K562 (cell line): ENCODE data around the gene ZNF326. TPM values are rescaled to one million over a fixed set of nuclear protein-coding genes. Genes with fewer than 3 reads are reported as not detected.

Experiments
- ATAC-seq: fragments of 200-7000 bp; cut with Tn5 transposase; 3 replicates; pipeline ENCODE4 v1.9.1; 2020; ENCODE audit warnings: moderate library complexity
- BruUV-seq: library from RNA; stranded (reverse); fragments of 400-500 nt; replicated peaks from 2 replicates; lab custom pipeline; 2021; lab: Mats Ljungman, UMichigan
- CTCF ChIA-PET: fragments of 300-600 bp; formaldehyde crosslinking; extraction: SDS; loops from one replicate; lab custom pipeline; 2021; ENCODE audit warnings: low intra/inter-chr PET ratio; lab: Yijun Ruan, JAX
- POLR2A ChIA-PET: fragments of 300-600, 350-650 bp; sonication (Branson Sonifier 250); formaldehyde crosslinking; extraction: SDS; loops from one replicate; lab custom pipeline; 2021; ENCODE audit warnings: antibody characterized with exemption, inconsistent platforms; lab: Yijun Ruan, JAX
- DNase-seq, 4 experiments: peaks; one replicate each; pipeline versions ENCODE4 v3.0.0 to v3.0.0-alpha.2; 2011 to 2018; ENCODE audit warnings: low spot score in 3 of 4, mixed read lengths in 3 of 4; ENCODE audit errors: extremely low read depth in 1 of 4
- FAIRE-seq: peaks from 2 replicates; lab custom pipeline; 2011; peaks lifted over from hg19 to GRCh38; lab: Jason Lieb, UNC
- H2AFZ ChIP-seq: 2 replicates; pipeline ENCODE4 v1.6.0; 2011; ENCODE audit warnings: low read depth, low read length, control low read depth, inconsistent platforms
- H3K27ac ChIP-seq: fragments of 200-600 bp; 3 replicates; pipeline ENCODE4 v1.8.0; 2011; ENCODE audit warnings: low read depth, mild to moderate bottlenecking, control low read depth, inconsistent platforms, low read length, moderate library complexity, mixed read lengths; ENCODE audit errors: extremely low read depth
- H3K27me3 ChIP-seq, 2 experiments: fragments of 300-600 bp in 1 of 2; 2 replicates in 1 of 2; 3 replicates in 1 of 2; pipeline versions ENCODE4 v1.6.0 to v1.8.0; 2011; ENCODE audit warnings: inconsistent platforms in 2 of 2, low read length in 2 of 2, mild to moderate bottlenecking in 1 of 2, mixed read lengths in 1 of 2, moderate library complexity in 1 of 2; ENCODE audit not compliant: control insufficient read depth in 2 of 2, insufficient read depth in 2 of 2
- H3K36me3 ChIP-seq: fragments of 300-600 bp; 3 replicates; pipeline ENCODE4 v1.8.0; 2011; ENCODE audit warnings: mild to moderate bottlenecking, low read length, inconsistent platforms; ENCODE audit not compliant: control insufficient read depth, insufficient read depth
- H3K4me1 ChIP-seq, 2 experiments: fragments of 200-600 bp in 1 of 2; replicated peaks in 1 of 2; 2 replicates in 1 of 2; 3 replicates in 1 of 2; pipeline versions ENCODE4 v1.5.1 to v1.8.0; 2011; ENCODE audit warnings: inconsistent platforms in 2 of 2, low read length in 2 of 2, mild to moderate bottlenecking in 1 of 2, mixed read lengths in 1 of 2, moderate library complexity in 1 of 2; ENCODE audit not compliant: control insufficient read depth in 2 of 2, insufficient read depth in 2 of 2
- H3K4me2 ChIP-seq: 2 replicates; pipeline ENCODE4 v1.6.1; 2011; ENCODE audit warnings: low read length, control low read depth, inconsistent platforms, mixed read lengths; ENCODE audit not compliant: insufficient read depth
- H3K4me3 ChIP-seq: fragments of 200-600 bp; sonication (generic), shearing (Covaris generic); 2 replicates; pipeline ENCODE4 v1.5.1; 2016; ENCODE audit warnings: control low read depth, inconsistent platforms
- H3K79me2 ChIP-seq: fragments of 200-600 bp; 3 replicates; pipeline ENCODE4 v1.8.0; 2011; ENCODE audit warnings: low read length, inconsistent platforms; ENCODE audit not compliant: control insufficient read depth, insufficient read depth
- H3K9ac ChIP-seq, 2 experiments: 2 replicates each; pipeline versions ENCODE4 v1.6.0 to v1.6.1; 2011; ENCODE audit warnings: low read depth in 2 of 2, low read length in 2 of 2, control low read depth in 1 of 2, inconsistent platforms in 1 of 2, mild to moderate bottlenecking in 1 of 2, mixed read lengths in 1 of 2; ENCODE audit not compliant: insufficient read depth in 1 of 2
- H3K9me1 ChIP-seq: one replicate; pipeline ENCODE4 v1.6.0; 2011; ENCODE audit warnings: inconsistent platforms, mild to moderate bottlenecking, low read length, moderate library complexity; ENCODE audit not compliant: control insufficient read depth, insufficient read depth
- H3K9me3 ChIP-seq: replicated peaks from 2 replicates; pipeline ENCODE4 v1.5.1; 2011; ENCODE audit warnings: low read depth, low read length, inconsistent platforms; ENCODE audit not compliant: control insufficient read depth, insufficient read depth
- H4K20me1 ChIP-seq: replicated peaks from 2 replicates; pipeline ENCODE4 v1.6.1; 2011; ENCODE audit warnings: low read length, inconsistent platforms, mixed read lengths; ENCODE audit not compliant: control insufficient read depth, insufficient read depth
- C11orf30 ChIP-seq: fragments of 450-650 bp; IDR thresholded peaks from 2 replicates; pipeline ENCODE4 v1.6.1; 2016; ENCODE audit warnings: low read depth, mild to moderate bottlenecking
- CBFB ChIP-seq: sonication (generic); formaldehyde crosslinking; IDR thresholded peaks from 2 replicates; pipeline ENCODE4 v1.4.0; 2020; ENCODE audit warnings: mild to moderate bottlenecking, missing genetic modification reagents
- ETV1 ChIP-seq: fragments of 450-650 bp; conservative IDR thresholded peaks from 2 replicates; pipeline ENCODE4 v1.6.1; 2016; ENCODE audit warnings: missing genetic modification characterization, control low read depth, low read depth, missing compliant biosample characterization
- FOXK2 ChIP-seq, 2 experiments: fragments of 450-650 bp; IDR thresholded peaks in 1 of 2; conservative IDR thresholded peaks in 1 of 2; 2 replicates each; pipeline ENCODE4 v1.6.1; 2016; ENCODE audit warnings: low read depth in 2 of 2, mild to moderate bottlenecking in 1 of 2
- MAFK ChIP-seq: IDR thresholded peaks from 2 replicates; pipeline ENCODE4 v1.6.1; 2011; ENCODE audit warnings: low read length, improper control_type of control experiment
- NFE2 ChIP-seq: IDR thresholded peaks from 2 replicates; pipeline ENCODE4 v1.6.1; 2014; ENCODE audit warnings: antibody characterized with exemption, low read depth
- TAF9B ChIP-seq: fragments of 450-650 bp; IDR thresholded peaks from 2 replicates; pipeline ENCODE4 v1.6.1; 2018; ENCODE audit warnings: mild to moderate bottlenecking; ENCODE audit not compliant: partially characterized antibody
- TCF3 ChIP-seq: sonication (generic); formaldehyde crosslinking; IDR thresholded peaks from 2 replicates; pipeline ENCODE4 v1.4.0; 2020; ENCODE audit warnings: mild to moderate bottlenecking, missing genetic modification reagents
- TEAD1 ChIP-seq, 2 experiments: fragments of 450-650 bp in 1 of 2; sonication (generic) in 1 of 2; formaldehyde crosslinking; IDR thresholded peaks; 2 replicates each; pipeline versions ENCODE4 v1.4.0 to v1.8.0; 2020 to 2022; ENCODE audit warnings: mild to moderate bottlenecking in 2 of 2, missing genetic modification reagents in 1 of 2
- THAP12 ChIP-seq: fragments of 250-450 bp; sonication (Bioruptor Pico); IDR thresholded peaks from 2 replicates; pipeline ENCODE4 v1.9.0; 2021; ENCODE audit warnings: mild to moderate bottlenecking, inconsistent platforms
- ZNF561 ChIP-seq: fragments of 450-650 bp; formaldehyde crosslinking; conservative IDR thresholded peaks from 2 replicates; pipeline ENCODE4 v1.4.0; 2020; ENCODE audit warnings: mild to moderate bottlenecking, moderate library complexity
- ZNF592 ChIP-seq: fragments of 450-650 bp; IDR thresholded peaks from 2 replicates; pipeline ENCODE4 v1.6.1; 2017; ENCODE audit warnings: antibody characterized with exemption, mild to moderate bottlenecking
- WGBS: fragments of 100-300 bp; shearing (Covaris generic); methylation state at CpG from one replicate; pipeline ENCODE4 v1.1.6; 2016; ENCODE audit warnings: low coverage, mixed read lengths; ENCODE audit not compliant: insufficient coverage; ENCODE audit errors: missing lambda C conversion rate; 5-methylcytosine and 5-hydroxymethylcytosine counted together
- in situ Hi-C: fragments of 300-500 bp; cut with MboI; formaldehyde crosslinking; loops from 4 replicates; pipeline ENCODE4 v1.15.0; 2018; ENCODE audit warnings: inconsistent platforms, mixed read lengths
- intact Hi-C: fragments of 100-400 bp; cut with micrococcal nuclease; formaldehyde crosslinking; loops from 2 replicates; pipeline ENCODE4 v1.14.2; 2022
- polyA plus RNA-seq, 8 experiments: library from polyadenylated mRNA; depleted of rRNA in 4 of 8; stranded (reverse) in 5 of 8; unstranded in 3 of 8; fragments of >200 nt; fragmentation: Nextera tagmentation in 2 of 8; fragmentation: Illumina TruSeq in 1 of 8; extraction: Ambion mirVana in 2 of 8; extraction: Trizol in 1 of 8; gene quantifications; 2 replicates each; pipeline versions ENCODE4 v1.2.1 to v1.2.3, GENCODE V29; 2011 to 2014; ENCODE audit warnings: inconsistent platforms in 1 of 8, missing spikeins in 1 of 8
- total RNA-seq, 7 experiments: library from RNA; depleted of rRNA in 6 of 7; stranded (reverse); fragments of >200 nt in 6 of 7; fragmentation: Illumina TruSeq in 2 of 7; extraction: Trizol in 2 of 7; gene quantifications; 2 replicates each; pipeline versions ENCODE4 v1.2.1 to v1.2.3, GENCODE V29; 2011 to 2021; ENCODE audit warnings: low replicate concordance in 1 of 7

The ZNF326 gene
- total and polyA plus RNA-seq, 9 of the 15 experiments (the other 6 are each of a cell fraction or from before 2014, with no cell fraction given) = 7.2 to 33.2 (median 20.1) TPM

GRCh38 chr1:89974696-89975470, 20.0 kb upstream of the ZNF326 start:
- ChIA-PET POLR2A (interaction anchor here (0.6 kb wide), 1 partner anchor 25 kb away, joined by 3 read pairs; no protein-coding TSS in a partner anchor), CTCF (interaction anchor here (0.5 kb wide), 1 partner anchor 62 kb away, joined by 6 read pairs; no protein-coding TSS in a partner anchor)
- Histone ChIP-seq H3K9me1 (no peaks in the 10 kb centered on the region), H3K9me3 (no peaks in the 10 kb centered on the region), H3K27ac (peak overlapping the region; percentile 42; the same call in 2 of the 3 replicates), H2AFZ (peak overlapping the region; percentile 79), H4K20me1 (no peaks in the 10 kb centered on the region), H3K4me2 (peak overlapping the region; percentile 59; the same call in 1 of the 2 replicates), H3K36me3 (no peaks in the 10 kb centered on the region), H3K4me3 (no peak overlapping the region), H3K9ac (peak overlapping the region; percentile 23 to 57; a peak in 1 of 4 replicates), H3K27me3 (no peaks in the 10 kb centered on the region), H3K4me1 (peaks cover 4 to 43% of the 10 kb centered on the region in 2 experiments; a peak in 4 of 5 replicates), H3K79me2 (no peaks in the 10 kb centered on the region)
- BruUV-seq = no TSS peak
- 36% methylated on average over 4 of the region's 4 CpGs for WGBS
- peak in 1 of 4 experiments; percentile 26 for DNase-seq
- ATAC-seq = peak; percentile 66
- intact Hi-C loops = no loop called here
- no peak for FAIRE-seq
- in situ Hi-C loops = loop anchor here (25.0 kb wide), 1 partner anchor 863 kb away; no protein-coding TSS in a partner anchor
- TF ChIP-seq FOXK2 (conservative IDR thresholded peaks at IDR 0.05 in 1 of 2, IDR thresholded peaks at IDR 0.05 in 1 of 2; ENCODE audit: low read depth in 2 of 2) (no peak), C11orf30 (peak; percentile 21; the same call in 1 of the 2 replicates), NFE2 (peak; percentile 56), TCF3 (CRISPR knock-in tag) (no peak), ETV1 (tag) (0 out of 2 replicates have a peak, but pooled peaks have one; percentile 10), THAP12 (no peak), TEAD1 (CRISPR knock-in tag; IDR thresholded peaks at IDR 0.05) (peak in 1 of 2 experiments; percentile 42; a peak in 1 of 4 replicates), CBFB (CRISPR knock-in tag) (no peak), ZNF561 (CRISPR knock-in tag) (no peak), TAF9B (no peak), ZNF592 (0 out of 2 replicates have a peak, but pooled peaks have one; percentile 6), MAFK (peak; percentile 11; the same call in 1 of the 2 replicates)
